Cardiac muscle cell (in vitro differentiated cells and primary cell): ENCODE results near the gene MAN1A1. TPM values are rescaled to one million over a fixed set of nuclear protein-coding genes. Genes with fewer than 3 reads are reported as not detected.

ENCODE experiments used
- DNase-seq, 2 donors: peaks; one replicate each; pipeline versions ENCODE4 v3.0.0 to v3.0.0-alpha.2; 2010 to 2017; ENCODE audit warnings: low read depth in 1 of 2, low spot score in 1 of 2
- H3K27ac ChIP-seq: fragments of 200-600 bp; sonication (generic); 2 replicates; pipeline ENCODE4 v1.5.1; 2016
- H3K27me3 ChIP-seq: fragments of 200-600 bp; sonication (generic); 2 replicates; pipeline ENCODE4 v1.6.0; 2016; ENCODE audit warnings: control low read depth
- H3K36me3 ChIP-seq: fragments of 200-600 bp; sonication (generic); 2 replicates; pipeline ENCODE4 v1.5.1; 2016; ENCODE audit warnings: control low read depth
- H3K4me1 ChIP-seq: fragments of 200-600 bp; sonication (generic); 2 replicates; pipeline ENCODE4 v1.8.1; 2017; ENCODE audit warnings: low read depth, mild to moderate bottlenecking, mixed run types
- H3K4me3 ChIP-seq: fragments of 200-600 bp; sonication (generic); 2 replicates; pipeline ENCODE4 v1.5.1; 2016; ENCODE audit warnings: mild to moderate bottlenecking
- H3K9me3 ChIP-seq: fragments of 200-600 bp; sonication (generic); 2 replicates; pipeline ENCODE4 v1.5.1; 2017; ENCODE audit warnings: low read depth, mild to moderate bottlenecking, control low read depth
- CTCF ChIP-seq: IDR thresholded peaks from 2 replicates; pipeline ENCODE4 v1.5.1; 2012; ENCODE audit warnings: low read depth, mild to moderate bottlenecking, low read length
- polyA plus RNA-seq: library from polyadenylated mRNA; unstranded; fragments of >200 nt; fragmentation: Nextera tagmentation; extraction: Ambion mirVana; gene quantifications from 2 replicates; pipeline ENCODE4 v1.2.1, GENCODE V29; 2016
- total RNA-seq: library from RNA; depleted of rRNA; stranded (reverse); fragments of >200 nt; gene quantifications from 2 replicates; pipeline ENCODE4 v1.2.3, GENCODE V29; 2016

The MAN1A1 gene
- total and polyA plus RNA-seq, 2 experiments from 2014 or later, result 19.2 to 34.8 TPM

GRCh38 chr6:119322715-119323350 is 26.7 kb downstream of the MAN1A1 start:
- Histone ChIP-seq H3K27me3 (no peaks in the 10 kb centered on the region), H3K9me3 (no peaks in the 10 kb centered on the region), H3K27ac (no peak overlapping the region), H3K4me3 (no peak overlapping the region), H3K4me1 (peaks cover 24% of the 10 kb centered on the region), H3K36me3 (no peaks in the 10 kb centered on the region)
- no peak for DNase-seq
- no peak for TF ChIP-seq CTCF

- Histone ChIP-seq H3K4me3 (no peak overlapping the region), H3K4me1 (peaks cover 24% of the 10 kb centered on the region), H3K27me3 (no peaks in the 10 kb centered on the region), H3K36me3 (no peaks in the 10 kb centered on the region), H3K27ac (no peak overlapping the region), H3K9me3 (no peaks in the 10 kb centered on the region)
- no peak for DNase-seq
- TF ChIP-seq CTCF, result no peak
Measured at GRCh38 chr6:119322034-119322433, 27.5 kb downstream of the MAN1A1 start.

- H3K4me1 ChIP-seq, result peaks cover 34% of the 10 kb centered on the region
- no peaks in the 10 kb centered on the region for H3K27me3 ChIP-seq
- DNase-seq, result no peak
- no peak for TF ChIP-seq CTCF
- H3K9me3 ChIP-seq, result no peaks in the 10 kb centered on the region
- H3K36me3 ChIP-seq, result no peaks in the 10 kb centered on the region
- no peak overlapping the region for H3K27ac ChIP-seq
- H3K4me3 ChIP-seq, result no peak overlapping the region
Measured at GRCh38 chr6:119319694-119320093, 29.9 kb downstream of the MAN1A1 start.

- no peak for TF ChIP-seq CTCF
- no peak overlapping the region for H3K4me3 ChIP-seq
- DNase-seq, result no peak
Measured at GRCh38 chr6:119318730-119319129, 30.8 kb downstream of the MAN1A1 start.

GRCh38 chr6:119318176-119318575 is 31.4 kb downstream of the MAN1A1 start:
- no peak overlapping the region for H3K4me3 ChIP-seq
- H3K36me3 ChIP-seq, result no peaks in the 10 kb centered on the region
- H3K27ac ChIP-seq, result no peak overlapping the region
- no peaks in the 10 kb centered on the region for H3K9me3 ChIP-seq
- peaks cover 34% of the 10 kb centered on the region for H3K4me1 ChIP-seq
- H3K27me3 ChIP-seq, result no peaks in the 10 kb centered on the region
- TF ChIP-seq CTCF, result no peak
- DNase-seq, result no peak

More at GRCh38 chr6:119318730-119319129, 30.8 kb downstream of the MAN1A1 start:
- H3K4me1 ChIP-seq, result peaks cover 34% of the 10 kb centered on the region
- H3K27ac ChIP-seq, result no peak overlapping the region
- H3K36me3 ChIP-seq, result no peaks in the 10 kb centered on the region
- H3K9me3 ChIP-seq, result no peaks in the 10 kb centered on the region
- H3K27me3 ChIP-seq, result no peaks in the 10 kb centered on the region
